K562 (cell line): Measurements from ENCODE around the gene ALDH16A1. TPM values are rescaled to one million over a fixed set of nuclear protein-coding genes. Genes with fewer than 3 reads are reported as not detected.
A peak's percentile ranks its signal among the peaks of the same experiment; 100 is the strongest.

ENCODE experiments used
- ARHGAP35 ChIP-seq: fragments of 450-650 bp; IDR thresholded peaks from 2 replicates; pipeline ENCODE4 v1.6.1; 2018; ENCODE audit not compliant: partially characterized antibody
- BHLHE40 ChIP-seq: IDR thresholded peaks from 2 replicates; pipeline ENCODE4 v1.6.1; 2011; ENCODE audit warnings: low read length, improper control_type of control experiment
- EP400 ChIP-seq: fragments of 450-650 bp; IDR thresholded peaks from 2 replicates; pipeline ENCODE4 v1.6.1; 2017; ENCODE audit warnings: antibody characterized with exemption, mild to moderate bottlenecking, moderate library complexity
- FOXK2 ChIP-seq, 2 experiments: fragments of 450-650 bp; IDR thresholded peaks in 1 of 2; conservative IDR thresholded peaks in 1 of 2; 2 replicates each; pipeline ENCODE4 v1.6.1; 2016; ENCODE audit warnings: low read depth in 2 of 2, mild to moderate bottlenecking in 1 of 2
- HNRNPUL1 ChIP-seq: fragments of 200-400 bp; formaldehyde crosslinking; IDR thresholded peaks from 2 replicates; pipeline ENCODE4 v1.6.1; 2017; ENCODE audit warnings: low read length
- NR2C2 ChIP-seq, 2 experiments: fragments of 200-800 bp in 1 of 2; sonication (Bioruptor generic) in 1 of 2; sonication (generic) in 1 of 2; formaldehyde crosslinking in 1 of 2; IDR thresholded peaks; 2 replicates each; pipeline versions ENCODE4 v1.6.1 to v1.8.0; 2016 to 2022; ENCODE audit warnings: mild to moderate bottlenecking in 1 of 2, missing compliant biosample characterization in 1 of 2, missing genetic modification characterization in 1 of 2, missing genetic modification reagents in 1 of 2
- PBX2 ChIP-seq, 2 experiments: IDR thresholded peaks in 1 of 2; conservative IDR thresholded peaks in 1 of 2; 2 replicates each; pipeline ENCODE4 v1.6.1; 2016; ENCODE audit warnings: low read depth in 2 of 2, mild to moderate bottlenecking in 1 of 2, missing compliant biosample characterization in 1 of 2, missing genetic modification characterization in 1 of 2, moderate library complexity in 1 of 2
- TOE1 ChIP-seq, 2 experiments: fragments of 450-650 bp in 1 of 2; sonication (generic) in 1 of 2; formaldehyde crosslinking in 1 of 2; IDR thresholded peaks; 2 replicates each; pipeline versions ENCODE4 v1.7.1 to v1.8.0; 2016 to 2022; ENCODE audit warnings: borderline replicate concordance in 2 of 2, mild to moderate bottlenecking in 2 of 2, antibody characterized with exemption in 1 of 2, inconsistent platforms in 1 of 2, low read depth in 1 of 2, missing genetic modification reagents in 1 of 2, moderate library complexity in 1 of 2
- YY1 ChIP-seq, 3 experiments: IDR thresholded peaks; 2 replicates each; pipeline ENCODE4 v1.6.1; 2011; ENCODE audit warnings: low read length in 2 of 3, mild to moderate bottlenecking in 2 of 3, moderate library complexity in 2 of 3, borderline replicate concordance in 1 of 3, control low read depth in 1 of 3, low read depth in 1 of 3; ENCODE audit not compliant: insufficient read depth in 3 of 3, insufficient replicate concordance in 2 of 3, control insufficient read depth in 1 of 3, insufficient read length in 1 of 3; ENCODE audit errors: extremely low read depth in 1 of 3
- ZBTB26 ChIP-seq: fragments of 450-650 bp; formaldehyde crosslinking; IDR thresholded peaks from 2 replicates; pipeline ENCODE4 v1.4.0; 2022; ENCODE audit warnings: missing genetic modification characterization
- ZFX ChIP-seq: sonication (generic); formaldehyde crosslinking; IDR thresholded peaks from 2 replicates; pipeline ENCODE4 v1.8.0; 2022; ENCODE audit warnings: mild to moderate bottlenecking, missing genetic modification reagents, moderate library complexity
- polyA plus RNA-seq, 8 experiments: library from polyadenylated mRNA; depleted of rRNA in 4 of 8; stranded (reverse) in 5 of 8; unstranded in 3 of 8; fragments of >200 nt; fragmentation: Nextera tagmentation in 2 of 8; fragmentation: Illumina TruSeq in 1 of 8; extraction: Ambion mirVana in 2 of 8; extraction: Trizol in 1 of 8; gene quantifications; 2 replicates each; pipeline versions ENCODE4 v1.2.1 to v1.2.3, GENCODE V29; 2011 to 2014; ENCODE audit warnings: inconsistent platforms in 1 of 8, missing spikeins in 1 of 8
- total RNA-seq, 7 experiments: library from RNA; depleted of rRNA in 6 of 7; stranded (reverse); fragments of >200 nt in 6 of 7; fragmentation: Illumina TruSeq in 2 of 7; extraction: Trizol in 2 of 7; gene quantifications; 2 replicates each; pipeline versions ENCODE4 v1.2.1 to v1.2.3, GENCODE V29; 2011 to 2021; ENCODE audit warnings: low replicate concordance in 1 of 7
- TF ChIP-seq, protein P1 (sequence below): fragments of 250-450 bp; sonication (Bioruptor Pico); IDR thresholded peaks from 2 replicates; pipeline ENCODE4 v1.8.0; 2021; ENCODE audit warnings: moderate library complexity, mild to moderate bottlenecking, inconsistent platforms
- TF ChIP-seq, protein P2 (sequence below): sonication (generic); formaldehyde crosslinking; IDR thresholded peaks from 2 replicates; pipeline ENCODE4 v1.8.0; 2022; ENCODE audit warnings: mild to moderate bottlenecking, missing genetic modification reagents
- TF ChIP-seq, protein P3 (sequence below): fragments of 450-650 bp; IDR thresholded peaks from 2 replicates; pipeline ENCODE4 v1.6.1; 2016

Gene ALDH16A1
- total and polyA plus RNA-seq, 9 of the 15 experiments (the other 6 are each of a cell fraction or from before 2014, with no cell fraction given), result 2.2 to 52.2 (median 7.6) TPM

DNA sequence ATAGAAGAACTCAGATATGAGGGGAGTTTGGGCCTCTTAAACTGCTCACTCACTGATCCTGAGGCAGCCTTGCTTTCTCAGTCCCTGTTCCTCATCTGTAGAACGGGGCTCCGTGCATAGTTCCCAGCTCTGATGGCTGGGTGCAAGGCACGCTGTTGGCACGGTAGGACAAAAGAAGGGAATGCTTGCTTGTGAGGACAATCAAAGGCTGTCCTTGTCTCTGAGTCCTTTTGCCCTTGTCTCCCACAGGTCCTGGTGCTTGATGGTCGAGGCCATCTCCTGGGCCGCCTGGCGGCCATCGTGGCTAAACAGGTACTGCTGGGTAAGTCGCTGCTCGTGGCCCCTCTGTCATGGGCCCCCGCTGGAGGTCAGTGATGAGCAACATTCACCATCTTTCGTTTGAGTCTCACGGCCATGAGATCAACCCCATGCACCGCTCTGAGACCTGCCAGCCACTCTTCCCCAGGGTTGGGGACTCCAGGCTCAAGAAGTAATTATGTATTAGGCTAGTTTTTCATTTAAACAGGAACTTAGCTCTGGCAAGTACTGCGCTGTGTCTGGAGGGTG lies 36.7 kb downstream of the ALDH16A1 start (continued):
- TF ChIP-seq PBX2 (CRISPR knock-in tag; IDR thresholded peaks at IDR 0.05; ENCODE audit: low read depth), result no peak
- no peak for TF ChIP-seq PBX2 (tag; conservative IDR thresholded peaks at IDR 0.05; ENCODE audit: low read depth)
- TF ChIP-seq, protein P1, sequence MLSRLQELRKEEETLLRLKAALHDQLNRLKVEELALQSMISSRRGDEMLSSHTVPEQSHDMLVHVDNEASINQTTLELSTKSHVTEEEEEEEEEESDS, result no peak
- peak; percentile 62; the same call in 1 of the 2 replicates for TF ChIP-seq EP400
- TF ChIP-seq NR2C2 (CRISPR knock-in tag; IDR thresholded peaks at IDR 0.05), result no peak
- 0 out of 2 replicates have a peak, but pooled peaks have one; percentile 41 for TF ChIP-seq NR2C2 (tag; IDR thresholded peaks at IDR 0.05)
- 0 out of 2 replicates have a peak, but pooled peaks have one; percentile 9 for TF ChIP-seq BHLHE40
- TF ChIP-seq, protein P2, sequence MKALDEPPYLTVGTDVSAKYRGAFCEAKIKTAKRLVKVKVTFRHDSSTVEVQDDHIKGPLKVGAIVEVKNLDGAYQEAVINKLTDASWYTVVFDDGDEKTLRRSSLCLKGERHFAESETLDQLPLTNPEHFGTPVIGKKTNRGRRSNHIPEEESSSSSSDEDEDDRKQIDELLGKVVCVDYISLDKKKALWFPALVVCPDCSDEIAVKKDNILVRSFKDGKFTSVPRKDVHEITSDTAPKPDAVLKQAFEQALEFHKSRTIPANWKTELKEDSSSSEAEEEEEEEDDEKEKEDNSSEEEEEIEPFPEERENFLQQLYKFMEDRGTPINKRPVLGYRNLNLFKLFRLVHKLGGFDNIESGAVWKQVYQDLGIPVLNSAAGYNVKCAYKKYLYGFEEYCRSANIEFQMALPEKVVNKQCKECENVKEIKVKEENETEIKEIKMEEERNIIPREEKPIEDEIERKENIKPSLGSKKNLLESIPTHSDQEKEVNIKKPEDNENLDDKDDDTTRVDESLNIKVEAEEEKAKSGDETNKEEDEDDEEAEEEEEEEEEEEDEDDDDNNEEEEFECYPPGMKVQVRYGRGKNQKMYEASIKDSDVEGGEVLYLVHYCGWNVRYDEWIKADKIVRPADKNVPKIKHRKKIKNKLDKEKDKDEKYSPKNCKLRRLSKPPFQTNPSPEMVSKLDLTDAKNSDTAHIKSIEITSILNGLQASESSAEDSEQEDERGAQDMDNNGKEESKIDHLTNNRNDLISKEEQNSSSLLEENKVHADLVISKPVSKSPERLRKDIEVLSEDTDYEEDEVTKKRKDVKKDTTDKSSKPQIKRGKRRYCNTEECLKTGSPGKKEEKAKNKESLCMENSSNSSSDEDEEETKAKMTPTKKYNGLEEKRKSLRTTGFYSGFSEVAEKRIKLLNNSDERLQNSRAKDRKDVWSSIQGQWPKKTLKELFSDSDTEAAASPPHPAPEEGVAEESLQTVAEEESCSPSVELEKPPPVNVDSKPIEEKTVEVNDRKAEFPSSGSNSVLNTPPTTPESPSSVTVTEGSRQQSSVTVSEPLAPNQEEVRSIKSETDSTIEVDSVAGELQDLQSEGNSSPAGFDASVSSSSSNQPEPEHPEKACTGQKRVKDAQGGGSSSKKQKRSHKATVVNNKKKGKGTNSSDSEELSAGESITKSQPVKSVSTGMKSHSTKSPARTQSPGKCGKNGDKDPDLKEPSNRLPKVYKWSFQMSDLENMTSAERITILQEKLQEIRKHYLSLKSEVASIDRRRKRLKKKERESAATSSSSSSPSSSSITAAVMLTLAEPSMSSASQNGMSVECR, result peak; percentile 52; the same call in 1 of the 2 replicates
- no peak for TF ChIP-seq ZBTB26 (CRISPR knock-in tag)
- no peak for TF ChIP-seq ARHGAP35
- peak; percentile 16; the same call in 1 of the 2 replicates for TF ChIP-seq TOE1 (IDR thresholded peaks at IDR 0.05; ENCODE audit: borderline replicate concordance)
- TF ChIP-seq TOE1 (CRISPR knock-in tag; IDR thresholded peaks at IDR 0.05; ENCODE audit: borderline replicate concordance, low read depth), result no peak
- TF ChIP-seq, protein P3, sequence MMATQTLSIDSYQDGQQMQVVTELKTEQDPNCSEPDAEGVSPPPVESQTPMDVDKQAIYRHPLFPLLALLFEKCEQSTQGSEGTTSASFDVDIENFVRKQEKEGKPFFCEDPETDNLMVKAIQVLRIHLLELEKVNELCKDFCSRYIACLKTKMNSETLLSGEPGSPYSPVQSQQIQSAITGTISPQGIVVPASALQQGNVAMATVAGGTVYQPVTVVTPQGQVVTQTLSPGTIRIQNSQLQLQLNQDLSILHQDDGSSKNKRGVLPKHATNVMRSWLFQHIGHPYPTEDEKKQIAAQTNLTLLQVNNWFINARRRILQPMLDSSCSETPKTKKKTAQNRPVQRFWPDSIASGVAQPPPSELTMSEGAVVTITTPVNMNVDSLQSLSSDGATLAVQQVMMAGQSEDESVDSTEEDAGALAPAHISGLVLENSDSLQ, result peak; percentile 3; the same call in 1 of the 2 replicates
- 0 out of 2 replicates have a peak, but pooled peaks have one; percentile 31 for TF ChIP-seq HNRNPUL1
- TF ChIP-seq YY1 (IDR thresholded peaks at IDR 0.05; ENCODE audit: borderline replicate concordance in 1 of 3, control insufficient read depth in 1 of 3, extremely low read depth in 1 of 3, insufficient read depth in 3 of 3, insufficient read length in 1 of 3, insufficient replicate concordance in 2 of 3, low read depth in 1 of 3, low read length in 2 of 3), result peak; percentile 47 to 84 (median 66)
- 0 out of 4 replicates have a peak, but pooled peaks of 1 of the 2 experiments have one; percentile 12 for TF ChIP-seq FOXK2 (conservative IDR thresholded peaks at IDR 0.05 in 1 of 2, IDR thresholded peaks at IDR 0.05 in 1 of 2; ENCODE audit: low read depth in 2 of 2)
- TF ChIP-seq ZFX (CRISPR knock-in tag), result 0 out of 2 replicates have a peak, but pooled peaks have one; percentile 25
